HFFc6 (cell line): ENCODE results near the gene MKI67. TPM values are rescaled to one million over a fixed set of nuclear protein-coding genes. Genes with fewer than 3 reads are reported as not detected.
"Not testable (repeated sequence)": the region's sequence is repeated elsewhere in the genome, so short reads cannot be mapped to it uniquely, and the experiment has no call there.

ENCODE experiments used
- DNase-seq: peaks from one replicate; pipeline ENCODE4 v3.0.0-alpha.2; 2018
- H3K27ac Mint-ChIP-seq: 2 replicates; pipeline ENCODE4 v1.8.0; 2020; ENCODE audit warnings: mild to moderate bottlenecking, mixed read lengths
- H3K27me3 Mint-ChIP-seq: 2 replicates; pipeline ENCODE4 v1.8.0; 2021; ENCODE audit warnings: mild to moderate bottlenecking, moderate library complexity, mixed read lengths; ENCODE audit not compliant: insufficient read depth
- H3K36me3 Mint-ChIP-seq: 2 replicates; pipeline ENCODE4 v1.8.0; 2021; ENCODE audit warnings: low read depth, mixed read lengths
- H3K4me1 Mint-ChIP-seq: 2 replicates; pipeline ENCODE4 v1.8.0; 2020; ENCODE audit warnings: low read depth, mixed read lengths
- H3K4me3 Mint-ChIP-seq: 2 replicates; pipeline ENCODE4 v1.8.0; 2020; ENCODE audit warnings: mild to moderate bottlenecking, moderate library complexity, mixed read lengths
- H3K9me3 Mint-ChIP-seq: 2 replicates; pipeline ENCODE4 v1.8.0; 2020; ENCODE audit warnings: mild to moderate bottlenecking, mixed read lengths
- total RNA-seq, 6 experiments: library from RNA; stranded (reverse); fragmentation: NEBNext Ultra II Directional; extraction: Animal tissue kit (Norgen Biotek cat#: 25700); gene quantifications; 2 replicates in 1 of 6; 3 replicates in 5 of 6; pipeline ENCODE4 v1.2.3, GENCODE V29; 2021
- TF ChIP-seq, protein P1 (sequence below): fragments of 200-600 bp; sonication (generic); IDR thresholded peaks from 2 replicates; pipeline ENCODE4 v1.5.0; 2021; ENCODE audit warnings: antibody characterized with exemption, mild to moderate bottlenecking

MKI67 gene
- total RNA-seq, 6 experiments from 2014 or later: 38.2 to 77.0 (median 70.0) TPM

GRCh38 chr10:128097783-128098182, 28.4 kb downstream of the MKI67 start:
- Mint-ChIP-seq H3K9me3 (no peaks in the 10 kb centered on the region), H3K36me3 (peaks cover 24% of the 10 kb centered on the region), H3K27me3 (peaks cover 2% of the 10 kb centered on the region), H3K4me1 (no peaks in the 10 kb centered on the region; the same call in 1 of the 2 replicates), H3K4me3 (no peak overlapping the region), H3K27ac (no peak overlapping the region; the same call in 1 of the 2 replicates)
- TF ChIP-seq, protein P1, sequence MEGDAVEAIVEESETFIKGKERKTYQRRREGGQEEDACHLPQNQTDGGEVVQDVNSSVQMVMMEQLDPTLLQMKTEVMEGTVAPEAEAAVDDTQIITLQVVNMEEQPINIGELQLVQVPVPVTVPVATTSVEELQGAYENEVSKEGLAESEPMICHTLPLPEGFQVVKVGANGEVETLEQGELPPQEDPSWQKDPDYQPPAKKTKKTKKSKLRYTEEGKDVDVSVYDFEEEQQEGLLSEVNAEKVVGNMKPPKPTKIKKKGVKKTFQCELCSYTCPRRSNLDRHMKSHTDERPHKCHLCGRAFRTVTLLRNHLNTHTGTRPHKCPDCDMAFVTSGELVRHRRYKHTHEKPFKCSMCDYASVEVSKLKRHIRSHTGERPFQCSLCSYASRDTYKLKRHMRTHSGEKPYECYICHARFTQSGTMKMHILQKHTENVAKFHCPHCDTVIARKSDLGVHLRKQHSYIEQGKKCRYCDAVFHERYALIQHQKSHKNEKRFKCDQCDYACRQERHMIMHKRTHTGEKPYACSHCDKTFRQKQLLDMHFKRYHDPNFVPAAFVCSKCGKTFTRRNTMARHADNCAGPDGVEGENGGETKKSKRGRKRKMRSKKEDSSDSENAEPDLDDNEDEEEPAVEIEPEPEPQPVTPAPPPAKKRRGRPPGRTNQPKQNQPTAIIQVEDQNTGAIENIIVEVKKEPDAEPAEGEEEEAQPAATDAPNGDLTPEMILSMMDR: no peak
- DNase-seq: no peak

DNA sequence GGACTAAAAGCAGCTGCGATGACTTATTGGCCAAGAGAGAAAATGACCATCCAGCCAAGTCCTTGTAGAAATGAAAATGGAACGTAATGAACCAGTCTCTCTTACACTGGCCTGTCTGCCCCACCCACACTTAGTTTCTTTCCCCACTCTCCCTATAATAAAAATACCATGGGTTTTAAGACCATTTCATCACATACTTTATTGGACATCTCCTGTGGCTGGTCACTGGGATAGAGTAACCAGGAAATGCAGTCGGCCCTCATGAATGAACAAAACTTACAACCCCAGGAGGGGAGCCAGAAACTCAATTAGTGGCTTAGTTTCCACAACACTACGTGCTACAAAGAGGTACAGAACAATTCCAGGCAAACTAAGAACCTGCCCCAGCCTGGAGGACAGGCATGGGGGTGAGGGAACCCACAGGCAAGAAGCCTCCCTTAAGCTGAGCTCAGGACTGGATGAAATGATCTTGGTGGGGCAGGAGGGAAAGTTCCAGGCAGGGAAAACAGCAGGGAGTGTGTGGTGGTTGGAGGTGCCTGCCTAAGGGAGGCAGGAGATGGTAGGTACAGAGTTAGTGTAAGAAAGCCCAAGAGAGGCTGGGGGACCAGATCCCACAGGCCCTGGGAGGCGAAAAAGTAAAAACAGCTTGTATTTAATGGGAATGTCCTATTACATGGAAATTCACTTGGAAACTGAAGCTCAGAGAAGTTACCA, 29.6 kb downstream of the MKI67 start:
- Mint-ChIP-seq H3K9me3 (no peaks in the 10 kb centered on the region), H3K4me1 (no peaks in the 10 kb centered on the region; the same call in 1 of the 2 replicates), H3K27ac (peak overlapping the region; percentile 65), H3K36me3 (peaks cover 24% of the 10 kb centered on the region), H3K27me3 (peaks cover 3% of the 10 kb centered on the region), H3K4me3 (no peak overlapping the region)
- DNase-seq: no peak
- TF ChIP-seq, protein P1: no peak

- no peaks in the 10 kb centered on the region for H3K9me3 Mint-ChIP-seq
- H3K27ac Mint-ChIP-seq: no peak overlapping the region
- H3K27me3 Mint-ChIP-seq: peaks cover 3% of the 10 kb centered on the region
- no peak for DNase-seq
- no peak overlapping the region for H3K4me3 Mint-ChIP-seq
- no peaks in the 10 kb centered on the region; the same call in 1 of the 2 replicates for H3K4me1 Mint-ChIP-seq
- peaks cover 19% of the 10 kb centered on the region for H3K36me3 Mint-ChIP-seq
- TF ChIP-seq, protein P1: no peak
These were observed 30.3 kb downstream of the MKI67 start for GRCh38 chr10:128095753-128096469.

GRCh38 chr10:128095027-128095752, 31.0 kb downstream of the MKI67 start:
- Mint-ChIP-seq H3K4me1 (no peaks in the 10 kb centered on the region; the same call in 1 of the 2 replicates), H3K9me3 (no peaks in the 10 kb centered on the region)

GRCh38 chr10:128094596-128094995, 31.6 kb downstream of the MKI67 start:
- not testable (repeated sequence) for H3K27ac Mint-ChIP-seq, H3K27me3 Mint-ChIP-seq, H3K4me3 Mint-ChIP-seq, H3K9me3 Mint-ChIP-seq, DNase-seq, H3K4me1 Mint-ChIP-seq
- H3K36me3 Mint-ChIP-seq: peaks cover 19% of the 10 kb centered on the region

More at GRCh38 chr10:128095027-128095752, 31.0 kb downstream of the MKI67 start:
- TF ChIP-seq, protein P1: no peak
- H3K4me3 Mint-ChIP-seq: no peak overlapping the region
- H3K27ac Mint-ChIP-seq: no peak overlapping the region
- DNase-seq: no peak
- peaks cover 19% of the 10 kb centered on the region for H3K36me3 Mint-ChIP-seq
- H3K27me3 Mint-ChIP-seq: peaks cover 3% of the 10 kb centered on the region
